KBM-7 (cell line): Measurements from ENCODE around the gene PRKN.

Experiments
- DNase-seq: peaks from one replicate; pipeline ENCODE4 v3.0.0-alpha.2; 2015
- in situ Hi-C: fragments of 300-500 bp; cut with MboI; formaldehyde crosslinking; loops from 2 replicates; pipeline ENCODE4 v1.14.3; 2020; ENCODE audit warnings: low sequenced_read_pairs, low pct_unique_long_range_greater_than_20kb, mixed read lengths

The PRKN gene

GRCh38 chr6:162371121-162371520 is 356.4 kb downstream of the PRKN start:
- DNase-seq: no peak
- in situ Hi-C loops: no loop called here

- DNase-seq: no peak
- in situ Hi-C loops: no loop called here
Measured at GRCh38 chr6:162369091-162369490, 358.5 kb downstream of the PRKN start.

GRCh38 chr6:162364488-162364887 is 363.1 kb downstream of the PRKN start:
- in situ Hi-C loops: no loop called here

GRCh38 chr6:162363757-162364156 is 363.8 kb downstream of the PRKN start:
- in situ Hi-C loops: no loop called here
- no peak for DNase-seq

More at GRCh38 chr6:162364488-162364887, 363.1 kb downstream of the PRKN start:
- no peak for DNase-seq

GRCh38 chr6:162360901-162361567 is 366.5 kb downstream of the PRKN start:
- in situ Hi-C loops: no loop called here
- DNase-seq: no peak

- no peak for DNase-seq
- in situ Hi-C loops: no loop called here
Measured at GRCh38 chr6:162358625-162359024, 368.9 kb downstream of the PRKN start.

GRCh38 chr6:162345051-162345511 is 382.5 kb downstream of the PRKN start:
- in situ Hi-C loops: no loop called here
- DNase-seq: no peak

- in situ Hi-C loops: no loop called here
- DNase-seq: no peak
Measured at GRCh38 chr6:162344646-162345010, 382.9 kb downstream of the PRKN start.

- in situ Hi-C loops: no loop called here
- no peak for DNase-seq
Measured at GRCh38 chr6:162343936-162344645, 383.5 kb downstream of the PRKN start.

GRCh38 chr6:162343198-162343935 is 384.2 kb downstream of the PRKN start:
- in situ Hi-C loops: no loop called here
- DNase-seq: no peak

GRCh38 chr6:162337412-162337811 is 390.2 kb downstream of the PRKN start:
- in situ Hi-C loops: no loop called here
- DNase-seq: no peak

GRCh38 chr6:162336359-162336758 is 391.2 kb downstream of the PRKN start:
- in situ Hi-C loops: no loop called here
- DNase-seq: no peak

GRCh38 chr6:162332365-162332764 is 395.2 kb downstream of the PRKN start:
- DNase-seq: no peak
- in situ Hi-C loops: no loop called here

- no peak for DNase-seq
- in situ Hi-C loops: no loop called here
Measured at GRCh38 chr6:162331911-162332310, 395.7 kb downstream of the PRKN start.

- no peak for DNase-seq
- in situ Hi-C loops: no loop called here
Measured at GRCh38 chr6:162325826-162326225, 401.7 kb downstream of the PRKN start.

GRCh38 chr6:162325051-162325450 is 402.5 kb downstream of the PRKN start:
- in situ Hi-C loops: no loop called here
- DNase-seq: no peak

- no peak for DNase-seq
- in situ Hi-C loops: no loop called here
Measured at GRCh38 chr6:162315291-162315690, 412.3 kb downstream of the PRKN start.

GRCh38 chr6:162313922-162314660 is 413.5 kb downstream of the PRKN start:
- no peak for DNase-seq
- in situ Hi-C loops: no loop called here

- in situ Hi-C loops: no loop called here
- DNase-seq: no peak
Measured at GRCh38 chr6:162307865-162308264, 419.7 kb downstream of the PRKN start.

GRCh38 chr6:162306616-162307015 is 420.9 kb downstream of the PRKN start:
- no peak for DNase-seq
- in situ Hi-C loops: no loop called here
